HG03064 (cell line): Measurements from ENCODE around the gene NSUN6.

Experiments
- ATAC-seq: cut with Tn5 transposase; IDR thresholded peaks from one replicate; pipeline ENCODE4 v1.9.1; 2021; ENCODE audit warnings: low read depth; ENCODE audit not compliant: unreplicated experiment

Gene NSUN6

GRCh38 chr10:18565006-18565405 lies 86.4 kb downstream of the NSUN6 start:
- no peak for ATAC-seq

- ATAC-seq, result no peak
Observed at GRCh38 chr10:18563003-18563726, 88.2 kb downstream of the NSUN6 start.

DNA sequence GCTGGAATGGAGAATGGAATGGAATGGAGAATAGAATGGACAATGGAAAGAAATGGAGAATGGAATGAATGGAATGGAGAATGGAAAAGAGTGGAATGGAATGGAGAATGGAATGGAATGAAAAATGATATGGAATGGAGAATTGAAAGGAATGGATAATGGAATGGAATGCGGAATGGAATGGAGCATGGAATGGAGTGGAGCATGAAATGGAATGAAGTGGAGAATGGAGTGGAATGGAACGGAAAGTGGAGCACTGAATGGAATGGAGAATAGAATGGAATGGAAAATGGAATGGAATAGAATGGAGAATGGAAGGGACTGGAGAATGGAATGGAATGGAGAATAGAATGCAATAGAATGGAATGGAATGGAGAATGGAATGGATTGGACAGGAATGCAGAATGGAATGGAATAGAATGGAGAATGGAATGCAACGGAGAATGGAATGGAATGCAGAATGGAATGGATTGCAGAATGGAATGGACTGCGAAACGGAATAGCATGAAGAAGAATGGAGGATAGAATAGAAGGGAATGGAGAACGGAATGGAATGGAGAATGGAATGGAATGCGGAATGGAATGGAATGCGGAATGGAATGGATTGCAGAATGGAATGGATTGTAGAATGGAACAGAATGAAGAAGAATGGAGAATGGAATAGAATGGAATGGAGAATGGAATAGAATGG lies 89.4 kb downstream of the NSUN6 start:
- no peak for ATAC-seq

- ATAC-seq, result no peak
Observed at GRCh38 chr10:18557960-18558359, 93.4 kb downstream of the NSUN6 start.

- ATAC-seq, result no peak
Observed at GRCh38 chr10:18556522-18557147, 94.8 kb downstream of the NSUN6 start.

- no peak for ATAC-seq
Observed at GRCh38 chr10:18554479-18554878, 96.9 kb downstream of the NSUN6 start.

GRCh38 chr10:18551473-18551872 lies 99.9 kb downstream of the NSUN6 start:
- no peak for ATAC-seq

DNA sequence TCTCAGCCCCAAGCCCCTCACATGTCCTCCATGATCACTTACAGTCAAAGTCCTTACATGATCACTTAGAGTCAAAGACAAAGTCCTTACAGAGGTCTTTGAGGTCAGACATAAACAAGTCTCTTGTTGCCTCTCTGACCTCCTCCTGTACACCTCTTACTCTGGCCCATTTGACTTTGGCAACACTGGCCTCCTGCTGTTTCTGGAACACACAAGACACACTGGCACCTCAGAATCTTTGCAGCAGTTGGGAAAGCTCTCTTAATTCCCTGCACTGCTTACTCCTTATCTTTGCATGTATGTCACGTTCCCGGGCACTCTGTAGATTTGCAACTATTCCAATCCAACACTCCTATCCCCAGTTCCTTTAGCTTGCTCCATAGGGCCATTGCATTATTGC lies 102.3 kb downstream of the NSUN6 start:
- ATAC-seq, result no peak

DNA sequence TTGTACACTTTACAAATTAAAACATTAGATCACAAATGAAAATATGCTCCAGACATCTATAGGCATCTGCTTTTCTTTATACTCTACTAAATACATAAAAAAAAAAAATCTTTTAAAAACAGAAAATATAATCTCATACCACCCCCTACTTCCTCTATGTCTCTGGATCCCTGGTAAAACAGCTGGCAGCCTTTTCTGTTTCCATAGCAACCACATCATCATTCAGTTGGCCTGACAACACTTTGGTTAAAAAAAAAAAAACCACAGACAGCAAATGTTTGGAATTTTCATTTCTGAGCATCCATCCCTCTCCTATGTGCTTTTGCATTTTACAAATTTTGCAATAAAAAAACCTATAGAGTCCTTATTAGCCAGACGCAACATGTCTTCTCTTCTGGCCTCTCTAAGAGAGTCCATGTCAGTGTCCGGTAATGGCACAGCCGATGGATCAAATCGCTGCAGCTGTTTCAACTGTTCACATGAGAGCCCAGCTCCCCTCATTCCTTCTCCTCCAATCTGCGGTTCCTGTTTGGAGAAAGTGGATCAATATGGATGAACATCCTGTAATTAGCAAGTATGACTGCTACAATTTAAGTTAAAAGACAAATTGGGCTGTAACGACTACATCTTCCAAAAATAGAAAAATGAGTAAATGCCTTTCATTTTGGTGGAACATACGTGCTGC lies 105.6 kb downstream of the NSUN6 start:
- no peak for ATAC-seq

DNA sequence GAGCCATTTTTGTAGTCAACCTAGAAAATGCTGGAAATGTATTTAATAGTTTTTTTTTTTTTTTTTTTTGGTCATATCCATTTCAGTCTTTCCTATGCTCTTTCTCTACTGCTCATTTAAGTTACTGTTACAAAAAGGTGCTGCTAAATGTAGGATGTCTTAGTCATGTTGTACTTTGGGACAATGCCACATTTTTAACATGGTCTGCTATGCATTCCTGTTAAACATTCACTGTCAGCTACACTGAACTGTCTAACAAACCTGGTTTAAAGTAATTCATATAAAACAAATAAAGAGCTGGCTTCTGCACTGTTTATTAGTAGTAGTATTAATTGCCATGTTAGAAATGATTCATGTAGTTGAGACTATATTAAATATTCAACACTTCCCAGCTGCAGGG lies 108.6 kb downstream of the NSUN6 start:
- ATAC-seq, result no peak

DNA sequence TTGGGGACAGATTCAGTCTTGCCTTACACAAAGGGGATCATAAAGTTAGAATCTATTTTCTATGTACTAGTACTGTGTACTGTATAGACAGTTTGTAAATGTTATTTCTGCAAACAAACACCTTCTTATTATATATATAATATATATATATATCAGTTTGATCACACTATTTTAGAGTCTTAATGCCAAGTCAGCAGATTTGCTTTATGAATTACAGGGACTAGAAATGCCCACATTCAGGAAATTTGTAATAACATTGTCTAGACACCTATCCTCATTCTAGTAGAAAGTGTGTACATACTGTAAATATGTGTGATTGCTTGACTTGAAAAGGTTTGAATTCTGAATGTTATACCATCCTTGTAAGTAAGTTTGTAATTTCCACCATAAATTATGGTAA lies 111.2 kb downstream of the NSUN6 start:
- no peak for ATAC-seq

DNA sequence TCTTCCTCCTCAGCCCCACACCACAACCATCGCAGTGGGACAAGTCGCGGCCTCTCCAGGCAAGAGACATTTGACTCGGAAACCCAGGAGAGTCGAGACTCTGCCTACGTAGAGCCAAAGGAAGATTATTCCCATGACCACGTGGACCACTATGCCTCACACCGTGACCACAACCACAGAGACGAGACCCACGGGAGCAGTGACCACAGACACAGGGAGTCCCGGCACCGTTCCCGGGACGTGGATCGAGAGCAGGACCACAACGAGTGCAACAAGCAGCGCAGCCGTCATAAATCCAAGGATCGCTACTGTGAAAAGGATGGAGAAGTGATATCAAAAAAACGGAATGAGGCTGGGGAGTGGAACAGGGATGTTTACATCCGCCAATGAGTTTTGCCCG lies 112.1 kb downstream of the NSUN6 start:
- no peak for ATAC-seq

DNA sequence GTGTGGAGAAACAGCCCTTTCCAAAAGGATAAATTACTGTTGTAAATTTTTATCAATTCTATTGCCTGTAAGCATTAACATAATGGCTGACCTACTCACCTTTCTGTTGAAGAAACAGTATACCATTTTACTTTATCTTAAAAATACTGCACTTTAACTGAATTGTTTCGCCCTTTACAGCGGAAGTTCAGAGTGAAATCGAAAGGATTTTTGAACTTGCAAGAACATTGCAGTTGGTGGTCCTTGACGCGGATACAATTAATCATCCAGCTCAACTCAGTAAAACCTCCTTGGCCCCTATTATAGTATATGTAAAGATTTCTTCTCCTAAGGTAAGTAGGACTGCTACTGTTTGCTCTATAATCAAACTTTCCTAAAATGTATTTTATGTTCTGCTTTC lies 117.5 kb downstream of the NSUN6 start:
- ATAC-seq, result no peak

DNA sequence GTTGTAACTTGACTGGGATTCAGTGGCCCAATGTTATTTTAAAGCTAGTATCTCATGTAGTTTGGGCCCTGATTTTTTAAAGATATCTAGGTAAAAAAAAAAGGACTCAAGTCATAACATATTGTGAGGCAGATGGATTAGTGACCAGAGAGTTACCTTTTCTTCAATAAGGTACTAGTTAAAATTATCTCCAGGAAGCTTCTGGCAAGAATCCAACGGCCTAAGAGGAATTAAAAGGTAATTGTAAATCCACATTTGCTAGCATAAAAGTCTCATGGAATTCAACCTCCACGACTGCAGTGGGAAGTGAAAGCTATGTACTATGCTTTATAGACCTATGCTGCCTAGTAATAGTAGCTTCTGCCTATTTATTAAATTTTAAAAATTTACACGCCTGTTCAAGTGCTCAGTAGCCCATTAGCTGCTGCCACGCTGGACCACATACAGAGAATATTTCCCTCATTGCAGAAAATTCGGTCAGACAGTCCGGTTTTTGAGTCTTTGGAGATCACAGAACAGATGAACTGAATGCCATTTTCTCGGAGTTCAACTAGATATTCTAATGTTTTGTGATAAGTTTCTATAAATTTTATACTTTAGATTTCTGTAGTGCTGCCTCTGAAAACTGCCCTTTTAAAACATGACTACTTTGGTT lies 118.4 kb downstream of the NSUN6 start:
- no peak for ATAC-seq

DNA sequence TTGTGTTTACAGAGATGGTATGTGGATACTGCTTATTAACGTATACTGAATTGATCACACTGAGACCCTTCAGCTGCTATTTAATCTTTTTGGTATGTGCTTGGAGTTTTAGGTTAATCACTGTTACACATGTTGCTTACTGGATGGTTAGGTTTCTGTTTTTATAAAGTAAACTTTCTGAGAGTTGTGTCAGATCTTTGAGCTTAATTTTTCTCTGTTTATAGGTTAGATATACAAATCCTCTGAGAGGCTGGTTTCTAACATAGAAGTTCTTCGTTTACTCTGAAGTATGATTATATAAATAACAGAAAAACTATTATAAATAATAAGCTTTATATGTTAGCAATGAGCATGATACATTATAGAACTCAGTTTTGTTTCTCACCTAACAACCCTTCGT lies 123.1 kb downstream of the NSUN6 start:
- ATAC-seq, result no peak

GRCh38 chr10:18527687-18528086 lies 123.7 kb downstream of the NSUN6 start:
- no peak for ATAC-seq

- no peak for ATAC-seq
Observed at GRCh38 chr10:18523858-18524257, 127.5 kb downstream of the NSUN6 start.

GRCh38 chr10:18523025-18523424 lies 128.4 kb downstream of the NSUN6 start:
- no peak for ATAC-seq

GRCh38 chr10:18516851-18517250 lies 134.5 kb downstream of the NSUN6 start:
- no peak for ATAC-seq

- ATAC-seq, result no peak
Observed at GRCh38 chr10:18514537-18514936, 136.8 kb downstream of the NSUN6 start.

DNA sequence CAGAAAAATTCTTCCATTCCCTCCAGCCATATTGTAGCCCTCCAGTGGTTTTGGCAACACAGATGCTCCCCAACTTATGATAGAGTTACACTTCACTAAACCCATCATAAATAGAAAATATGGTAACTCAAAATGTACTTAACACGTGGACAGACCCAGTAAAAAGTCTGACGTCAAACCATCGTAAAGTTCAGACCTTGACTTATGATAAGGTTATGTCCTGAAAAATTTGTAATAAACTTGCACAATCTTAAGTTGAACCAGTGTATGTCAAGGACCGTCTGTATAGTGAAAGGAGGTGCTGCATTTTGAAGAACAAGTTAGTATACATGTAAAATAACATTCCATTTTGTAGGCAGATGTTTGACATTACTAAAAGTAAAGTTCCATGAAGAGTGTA lies 142.8 kb downstream of the NSUN6 start:
- ATAC-seq, result no peak
